ENCODE measurements around the gene DDX1. TPM values are rescaled to one million over a fixed set of nuclear protein-coding genes. Genes with fewer than 3 reads are reported as not detected.
"Not testable (repeated sequence)": the region's sequence is repeated elsewhere in the genome, so short reads cannot be mapped to it uniquely, and the experiment has no call there.

The DDX1 gene
- total RNA-seq, 1 donor from 2014 or later = 103 TPM

DNA sequence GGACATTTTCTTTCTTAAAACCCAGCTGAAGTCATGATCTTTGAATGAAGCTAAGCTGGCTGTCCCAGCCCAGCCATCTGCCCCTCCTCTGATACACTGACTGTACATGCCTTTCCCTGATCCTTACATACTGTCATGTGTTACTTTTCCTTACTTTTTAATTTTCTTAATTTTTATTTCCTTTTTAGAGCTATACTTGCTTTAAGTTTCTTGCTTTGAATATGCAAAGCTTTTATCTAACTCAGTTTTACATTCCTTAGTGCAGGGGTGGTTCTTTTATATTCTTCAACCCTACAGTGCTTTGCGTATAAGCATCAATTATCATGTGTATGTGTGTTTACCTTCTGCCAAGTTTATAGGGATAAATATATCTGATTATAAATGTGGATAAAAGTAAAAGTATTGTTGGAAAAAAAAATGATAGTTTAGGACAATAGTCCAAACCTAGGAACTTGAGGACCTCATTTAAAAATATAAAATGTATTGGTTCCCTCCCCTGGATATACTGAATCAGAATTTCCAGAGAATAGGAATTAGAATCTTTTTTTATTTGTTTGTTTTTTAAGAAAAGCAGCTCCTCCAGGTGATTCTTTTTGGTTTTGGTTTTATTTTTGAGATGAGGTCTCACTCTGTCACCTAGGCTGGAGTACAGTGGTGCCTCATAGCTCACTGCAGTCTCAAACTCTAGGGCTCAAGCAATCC lies 17.8 kb downstream of the DDX1 start:
- Histone ChIP-seq H3K9me3 (ENCODE audit: low read depth) (no peaks in the 10 kb centered on the region), H2AFZ (replicated peaks) (no peak overlapping the region), H3K79me2 (ENCODE audit: low read depth) (no peaks in the 10 kb centered on the region), H3K27me3 (no peaks in the 10 kb centered on the region), H3K36me3 (peaks cover 29% of the 10 kb centered on the region), H4K20me1 (ENCODE audit: low read depth) (no peaks in the 10 kb centered on the region), H3K4me3 (no peak overlapping the region), H3K4me1 (no peaks in the 10 kb centered on the region), H3K9ac (no peak overlapping the region), H3F3A (ENCODE audit: low read depth) (no peaks in the 10 kb centered on the region), H3K27ac (no peak overlapping the region), H3K4me2 (no peak overlapping the region)
- H3K9me3 Mint-ChIP-seq = peaks cover 5% of the 10 kb centered on the region
- H3K27ac Mint-ChIP-seq = no peak overlapping the region
- TF ChIP-seq CTCF (IDR thresholded peaks at IDR 0.05) (no peak), EZH2phosphoT487 (IDR thresholded peaks at IDR 0.05) (no peak), EZH2 (IDR thresholded peaks at IDR 0.05) (no peak)
- no peak for DNase-seq (ENCODE audit: low spot score)
- peaks cover 42% of the 10 kb centered on the region for H3K36me3 Mint-ChIP-seq
- H3K4me1 Mint-ChIP-seq = no peaks in the 10 kb centered on the region
- H3K27me3 Mint-ChIP-seq (ENCODE audit: insufficient read depth, low read depth) = no peaks in the 10 kb centered on the region
- H3K4me3 Mint-ChIP-seq = no peak overlapping the region

- Mint-ChIP-seq H3K9me3 (peaks cover 5% of the 10 kb centered on the region), H3K27me3 (ENCODE audit: insufficient read depth, low read depth) (no peaks in the 10 kb centered on the region), H3K36me3 (peaks cover 36% of the 10 kb centered on the region), H3K4me3 (no peak overlapping the region), H3K27ac (no peak overlapping the region), H3K4me1 (no peaks in the 10 kb centered on the region)
- no peaks in the 10 kb centered on the region for H3K79me2 ChIP-seq (ENCODE audit: low read depth)
- H2AFZ ChIP-seq (replicated peaks) = no peak overlapping the region
- TF ChIP-seq EZH2phosphoT487 (IDR thresholded peaks at IDR 0.05) (no peak), CTCF (IDR thresholded peaks at IDR 0.05) (no peak), EZH2 (IDR thresholded peaks at IDR 0.05) (no peak)
- no peak for DNase-seq (ENCODE audit: low spot score)
- H3K4me2 ChIP-seq = no peak overlapping the region
- H3K4me1 ChIP-seq = no peaks in the 10 kb centered on the region
- H3F3A ChIP-seq (ENCODE audit: low read depth) = no peaks in the 10 kb centered on the region
- no peak overlapping the region for H3K27ac ChIP-seq
- H3K4me3 ChIP-seq = no peak overlapping the region
- H3K9me3 ChIP-seq (ENCODE audit: low read depth) = no peaks in the 10 kb centered on the region
- H3K9ac ChIP-seq = no peak overlapping the region
- no peaks in the 10 kb centered on the region for H3K27me3 ChIP-seq
- peaks cover 29% of the 10 kb centered on the region for H3K36me3 ChIP-seq
- no peaks in the 10 kb centered on the region for H4K20me1 ChIP-seq (ENCODE audit: low read depth)
Measured at GRCh38 chr2:15610430-15610952, 18.8 kb downstream of the DDX1 start.

DNA sequence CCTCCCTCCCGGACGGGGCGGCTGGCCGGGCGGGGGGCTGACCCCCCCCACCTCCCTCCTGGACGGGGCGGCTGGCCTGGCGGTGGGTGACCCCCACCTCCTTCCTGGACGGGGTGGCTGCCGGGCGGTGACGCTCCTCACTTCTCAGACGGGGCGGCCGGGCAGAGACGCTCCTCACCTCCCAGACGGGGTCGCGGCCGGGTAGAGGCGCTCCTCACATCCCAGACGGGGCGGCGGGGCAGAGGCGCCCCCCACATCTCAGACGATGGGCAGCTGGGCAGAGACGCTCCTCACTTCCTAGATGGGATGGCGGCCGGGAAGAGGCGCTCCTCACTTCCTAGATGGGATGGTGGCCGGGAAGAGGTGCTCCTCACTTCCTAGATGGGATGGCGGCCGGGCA lies 20.4 kb downstream of the DDX1 start:
- H2AFZ ChIP-seq (replicated peaks); H3K79me2 ChIP-seq (ENCODE audit: low read depth); H3K27me3 ChIP-seq; H3K27me3 Mint-ChIP-seq (ENCODE audit: insufficient read depth, low read depth); H3K4me1 Mint-ChIP-seq; H4K20me1 ChIP-seq (ENCODE audit: low read depth); H3K4me2 ChIP-seq; H3K27ac Mint-ChIP-seq; H3K9ac ChIP-seq; H3K4me1 ChIP-seq; H3K4me3 ChIP-seq; DNase-seq (ENCODE audit: low spot score); H3K9me3 ChIP-seq (ENCODE audit: low read depth); H3K27ac ChIP-seq; H3K9me3 Mint-ChIP-seq; H3F3A ChIP-seq (ENCODE audit: low read depth); H3K4me3 Mint-ChIP-seq: not testable (repeated sequence)
- peaks cover 19% of the 10 kb centered on the region for H3K36me3 ChIP-seq
- peaks cover 31% of the 10 kb centered on the region for H3K36me3 Mint-ChIP-seq

GRCh38 chr2:15613736-15614429 lies 22.2 kb downstream of the DDX1 start:
- no peak overlapping the region for H2AFZ ChIP-seq (replicated peaks)
- H3K4me1 ChIP-seq = no peaks in the 10 kb centered on the region
- no peaks in the 10 kb centered on the region for H3F3A ChIP-seq (ENCODE audit: low read depth)
- Mint-ChIP-seq H3K9me3 (peaks cover 5% of the 10 kb centered on the region), H3K27ac (no peak overlapping the region), H3K27me3 (ENCODE audit: insufficient read depth, low read depth) (no peaks in the 10 kb centered on the region), H3K4me1 (no peaks in the 10 kb centered on the region), H3K4me3 (no peak overlapping the region), H3K36me3 (peaks cover 22% of the 10 kb centered on the region)
- H3K9me3 ChIP-seq (ENCODE audit: low read depth) = no peaks in the 10 kb centered on the region
- H3K4me3 ChIP-seq = no peak overlapping the region
- no peaks in the 10 kb centered on the region for H3K27me3 ChIP-seq
- H3K79me2 ChIP-seq (ENCODE audit: low read depth) = no peaks in the 10 kb centered on the region
- H4K20me1 ChIP-seq (ENCODE audit: low read depth) = no peaks in the 10 kb centered on the region
- no peak overlapping the region for H3K27ac ChIP-seq
- no peak overlapping the region for H3K4me2 ChIP-seq
- TF ChIP-seq EZH2phosphoT487 (IDR thresholded peaks at IDR 0.05) = no peak
- no peak for TF ChIP-seq EZH2 (IDR thresholded peaks at IDR 0.05)
- TF ChIP-seq CTCF (IDR thresholded peaks at IDR 0.05) = no peak
- no peak for DNase-seq (ENCODE audit: low spot score)
- H3K36me3 ChIP-seq = peaks cover 19% of the 10 kb centered on the region
- H3K9ac ChIP-seq = no peak overlapping the region

All from neural progenitor cell (in vitro differentiated cells).